Neural cell (in vitro differentiated cells): ENCODE measurements around the gene TSC22D3. TPM values are rescaled to one million over a fixed set of nuclear protein-coding genes. Genes with fewer than 3 reads are reported as not detected.

Experiments used
- H2AFZ ChIP-seq: fragments of 200-600, 300-800 bp; sonication (generic), shearing (Covaris generic); 2 replicates; pipeline ENCODE4 v1.6.0; 2014; ENCODE audit warnings: low read depth, mild to moderate bottlenecking, antibody characterized with exemption, low read length, moderate library complexity
- H3F3A ChIP-seq: fragments of 200-600 bp; shearing (Covaris generic); 2 replicates; pipeline ENCODE4 v1.6.1; 2016; ENCODE audit warnings: mild to moderate bottlenecking, moderate library complexity, mixed read lengths, antibody characterized with exemption, low read length; ENCODE audit not compliant: insufficient read depth, poor library complexity, severe bottlenecking
- H3K27ac ChIP-seq: fragments of 200-600, 300-800 bp; sonication (generic), shearing (Covaris generic); 2 replicates; pipeline ENCODE4 v1.5.1; 2014; ENCODE audit warnings: mild to moderate bottlenecking, low read length, moderate library complexity
- H3K27me3 ChIP-seq: fragments of 300-800, 200-600 bp; sonication (generic), shearing (Covaris generic); 2 replicates; pipeline ENCODE4 v1.6.0; 2014; ENCODE audit warnings: mild to moderate bottlenecking, low read depth, low read length, moderate library complexity; ENCODE audit not compliant: insufficient read depth
- H3K36me3 ChIP-seq: fragments of 300-800, 200-600 bp; sonication (generic), shearing (Covaris generic); 2 replicates; pipeline ENCODE4 v1.5.1; 2014; ENCODE audit warnings: mild to moderate bottlenecking, antibody characterized with exemption, low read length, moderate library complexity; ENCODE audit not compliant: insufficient read depth
- H3K4me2 ChIP-seq: fragments of 300-800, 200-600 bp; sonication (generic), shearing (Covaris generic); 2 replicates; pipeline ENCODE4 v1.6.0; 2014; ENCODE audit warnings: mild to moderate bottlenecking, low read length
- H3K4me3 ChIP-seq: fragments of 300-800, 200-600 bp; sonication (generic), shearing (Covaris generic); 2 replicates; pipeline ENCODE4 v1.5.1; 2014; ENCODE audit warnings: mild to moderate bottlenecking, low read length, moderate library complexity
- H3K79me2 ChIP-seq: fragments of 200-600 bp; shearing (Covaris generic); replicated peaks from 2 replicates; pipeline ENCODE4 v1.6.0; 2014; ENCODE audit warnings: mild to moderate bottlenecking, low read length, moderate library complexity; ENCODE audit not compliant: insufficient read depth
- H3K9ac ChIP-seq: fragments of 300-800, 200-600 bp; sonication (generic), shearing (Covaris generic); 2 replicates; pipeline ENCODE4 v1.6.1; 2016; ENCODE audit warnings: mild to moderate bottlenecking, low read length, mixed read lengths
- H3K9me2 ChIP-seq: fragments of 200-600 bp; shearing (Covaris generic); 2 replicates; pipeline ENCODE4 v1.6.1; 2016; ENCODE audit warnings: mild to moderate bottlenecking, low read length, mixed read lengths; ENCODE audit not compliant: insufficient read depth
- H3K9me3 ChIP-seq: fragments of 200-600, 300-800 bp; sonication (generic), shearing (Covaris generic); 2 replicates; pipeline ENCODE4 v1.6.1; 2016; ENCODE audit warnings: mild to moderate bottlenecking, mixed run types, low read length, moderate library complexity, mixed read lengths
- H4K20me1 ChIP-seq: fragments of 200-600 bp; shearing (Covaris generic); 2 replicates; pipeline ENCODE4 v1.6.1; 2016; ENCODE audit warnings: mild to moderate bottlenecking, mixed run types; ENCODE audit not compliant: insufficient read depth
- EP300 ChIP-seq: fragments of 450-650 bp; conservative IDR thresholded peaks from 2 replicates; pipeline ENCODE4 v1.6.1; 2014; ENCODE audit warnings: antibody characterized with exemption, mild to moderate bottlenecking, moderate library complexity; ENCODE audit not compliant: poor library complexity, severe bottlenecking
- EZH2 ChIP-seq: fragments of 200-600, 300-800 bp; shearing (Covaris generic), sonication (generic); IDR thresholded peaks from 2 replicates; pipeline ENCODE4 v1.6.1; 2014; ENCODE audit warnings: antibody characterized with exemption, low read length, borderline replicate concordance, mild to moderate bottlenecking; ENCODE audit not compliant: insufficient read depth, poor library complexity, severe bottlenecking
- MXI1 ChIP-seq: fragments of 450-650 bp; conservative IDR thresholded peaks from 2 replicates; pipeline ENCODE4 v1.6.1; 2014; ENCODE audit warnings: antibody characterized with exemption, mild to moderate bottlenecking; ENCODE audit not compliant: poor library complexity, severe bottlenecking
- POLR2AphosphoS5 ChIP-seq: IDR thresholded peaks from 2 replicates; pipeline ENCODE4 v1.6.1; 2012
- RAD21 ChIP-seq: fragments of 450-650 bp; conservative IDR thresholded peaks from 2 replicates; pipeline ENCODE4 v1.6.1; 2014; ENCODE audit warnings: antibody characterized with exemption, mild to moderate bottlenecking, moderate library complexity
- SMC3 ChIP-seq: fragments of 450-650 bp; conservative IDR thresholded peaks from 2 replicates; pipeline ENCODE4 v1.6.1; 2014; ENCODE audit warnings: antibody characterized with exemption, mild to moderate bottlenecking, moderate library complexity; ENCODE audit not compliant: poor library complexity
- TAF1 ChIP-seq: IDR thresholded peaks from 2 replicates; pipeline ENCODE4 v1.6.1; 2012; ENCODE audit warnings: low read depth
- polyA minus RNA-seq: library from RNA; depleted of rRNA, polyadenylated mRNA; stranded (reverse); fragments of >200 nt; gene quantifications from 2 replicates; pipeline ENCODE4 v1.2.3, GENCODE V29; 2014
- polyA plus RNA-seq: library from polyadenylated mRNA; depleted of rRNA; stranded (reverse); fragments of >200 nt; gene quantifications from 2 replicates; pipeline ENCODE4 v1.2.3, GENCODE V29; 2014
- TF ChIP-seq, protein P1 (sequence below): fragments of 450-650 bp; IDR thresholded peaks from 2 replicates; pipeline ENCODE4 v1.5.1; 2014; ENCODE audit warnings: antibody characterized with exemption, mild to moderate bottlenecking, moderate library complexity; ENCODE audit not compliant: poor library complexity, severe bottlenecking
- TF ChIP-seq, protein P2 (sequence below): IDR thresholded peaks from 2 replicates; pipeline ENCODE4 v1.6.1; 2012; ENCODE audit warnings: borderline replicate concordance

Gene TSC22D3
- 96.8 and 115 TPM in 2 replicates for polyA plus RNA-seq
- polyA minus RNA-seq = 49.7 and 53.1 TPM in 2 replicates

DNA sequence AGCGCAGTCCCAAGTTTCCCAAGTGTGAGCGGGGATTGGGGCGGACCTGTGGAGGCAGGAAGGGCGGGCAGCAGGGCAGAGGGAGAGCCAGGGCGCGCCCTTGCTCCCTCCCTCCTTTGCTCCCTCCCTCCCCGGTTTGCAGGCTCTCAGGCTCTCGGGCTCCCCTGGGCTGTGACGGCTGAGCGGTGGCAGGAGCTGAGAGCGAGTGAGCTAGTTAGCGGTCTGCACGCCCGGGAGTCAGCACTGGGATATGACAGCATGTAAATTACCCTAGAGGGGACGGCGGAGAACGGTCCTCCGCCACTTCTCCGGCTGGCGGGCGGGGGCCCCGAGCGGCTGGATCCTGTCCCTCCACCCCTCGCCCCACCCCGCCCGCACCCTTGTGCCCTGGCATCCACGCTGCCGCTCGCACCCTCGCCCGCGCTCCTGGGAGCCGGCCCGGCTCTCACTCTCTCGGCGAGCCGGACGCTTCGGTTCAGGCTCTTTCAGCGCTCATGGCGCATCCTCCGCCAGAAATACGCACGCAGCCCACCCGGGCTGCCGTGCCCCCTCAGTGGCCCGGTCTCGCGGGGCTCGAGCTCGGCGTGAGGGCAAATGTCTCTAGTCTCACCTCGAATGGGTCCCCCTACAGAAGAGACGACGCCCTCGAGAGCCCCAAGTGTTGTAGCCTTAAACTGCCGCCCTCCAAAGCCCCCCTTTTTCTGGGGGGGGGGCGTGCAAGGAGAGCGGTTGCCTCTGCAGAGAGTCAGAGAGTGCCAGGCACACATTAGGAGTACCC, at the start of gene TSC22D3:
TSC22D3 (minus strand) TSS at position 54 of the 778 bp plus-strand sequence. CDS start 368 bp downstream, outside the sequence.
- Histone ChIP-seq H4K20me1 (no peaks in the 10 kb centered on the region), H2AFZ (no peak within 1 kb of the TSS), H3K27me3 (peaks cover 20% of the 10 kb centered on the region), H3K9me2 (no peaks in the 10 kb centered on the region), H3K27ac (no peak within 1 kb of the TSS), H3K4me2 (no peak within 1 kb of the TSS), H3K36me3 (no peaks in the 10 kb centered on the region), H3K9me3 (no peaks in the 10 kb centered on the region), H3K9ac (no peak within 1 kb of the TSS), H3F3A (no peaks in the 10 kb centered on the region), H3K4me3 (peak within 1 kb of the TSS; percentile 68), H3K79me2 (no peaks in the 10 kb centered on the region)
- TF ChIP-seq EZH2 (no peak), SMC3 (no peak)
- TF ChIP-seq, protein P1, sequence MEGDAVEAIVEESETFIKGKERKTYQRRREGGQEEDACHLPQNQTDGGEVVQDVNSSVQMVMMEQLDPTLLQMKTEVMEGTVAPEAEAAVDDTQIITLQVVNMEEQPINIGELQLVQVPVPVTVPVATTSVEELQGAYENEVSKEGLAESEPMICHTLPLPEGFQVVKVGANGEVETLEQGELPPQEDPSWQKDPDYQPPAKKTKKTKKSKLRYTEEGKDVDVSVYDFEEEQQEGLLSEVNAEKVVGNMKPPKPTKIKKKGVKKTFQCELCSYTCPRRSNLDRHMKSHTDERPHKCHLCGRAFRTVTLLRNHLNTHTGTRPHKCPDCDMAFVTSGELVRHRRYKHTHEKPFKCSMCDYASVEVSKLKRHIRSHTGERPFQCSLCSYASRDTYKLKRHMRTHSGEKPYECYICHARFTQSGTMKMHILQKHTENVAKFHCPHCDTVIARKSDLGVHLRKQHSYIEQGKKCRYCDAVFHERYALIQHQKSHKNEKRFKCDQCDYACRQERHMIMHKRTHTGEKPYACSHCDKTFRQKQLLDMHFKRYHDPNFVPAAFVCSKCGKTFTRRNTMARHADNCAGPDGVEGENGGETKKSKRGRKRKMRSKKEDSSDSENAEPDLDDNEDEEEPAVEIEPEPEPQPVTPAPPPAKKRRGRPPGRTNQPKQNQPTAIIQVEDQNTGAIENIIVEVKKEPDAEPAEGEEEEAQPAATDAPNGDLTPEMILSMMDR = no peak

DNA sequence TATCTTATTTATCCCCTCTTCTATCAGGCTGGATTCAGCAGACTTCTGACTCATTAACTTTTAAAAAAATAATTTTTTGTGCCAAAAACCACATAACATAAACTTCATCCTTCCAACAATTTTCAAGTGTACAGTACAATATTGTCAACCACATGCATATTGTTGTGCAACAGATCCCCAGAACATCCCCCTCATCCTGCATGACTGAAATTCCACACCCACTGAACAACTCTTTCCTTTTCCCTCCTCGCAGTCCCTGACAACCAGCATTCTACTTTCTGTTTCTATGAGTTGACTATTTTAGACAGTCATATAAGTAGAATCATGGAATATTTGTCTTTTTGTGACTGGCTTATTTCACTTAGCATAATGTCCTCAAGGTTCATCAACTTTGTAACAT, 47.9 kb upstream of the TSC22D3 start:
- H3K4me2 ChIP-seq = no peak overlapping the region

DNA sequence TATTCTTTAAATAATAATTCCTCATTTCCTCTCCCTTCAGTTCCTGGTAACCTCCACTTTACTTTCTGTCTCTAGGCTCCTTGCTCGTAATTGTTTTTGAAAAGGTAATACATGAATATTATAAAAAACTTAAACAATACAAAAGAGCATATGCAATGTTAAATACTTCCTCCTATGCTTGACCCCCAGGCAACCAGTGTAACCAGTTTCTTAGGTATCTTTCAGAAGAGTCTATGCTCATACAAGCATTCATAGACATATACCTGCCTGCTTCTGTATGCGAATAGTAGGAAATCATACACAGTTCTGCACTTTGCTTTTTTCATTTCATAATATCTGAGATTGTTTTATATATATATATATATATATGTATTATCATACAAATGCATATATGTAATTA, 47.5 kb upstream of the TSC22D3 start:
- H3K27me3 ChIP-seq = no peaks in the 10 kb centered on the region

More for the DNA sequence above, 47.9 kb upstream of the TSC22D3 start:
- no peak overlapping the region for H2AFZ ChIP-seq
- H3K9ac ChIP-seq = no peak overlapping the region
- no peak overlapping the region for H3K27ac ChIP-seq
- TF ChIP-seq SMC3 (no peak), EP300 (no peak), TAF1 (no peak), POLR2AphosphoS5 (no peak)
- H3K79me2 ChIP-seq = no peaks in the 10 kb centered on the region
- H3K9me2 ChIP-seq = no peaks in the 10 kb centered on the region
- no peak overlapping the region for H3K4me3 ChIP-seq
- no peaks in the 10 kb centered on the region for H3K9me3 ChIP-seq
- H3F3A ChIP-seq = no peaks in the 10 kb centered on the region
- no peaks in the 10 kb centered on the region for H3K27me3 ChIP-seq
- H4K20me1 ChIP-seq = no peaks in the 10 kb centered on the region
- no peaks in the 10 kb centered on the region for H3K36me3 ChIP-seq

More for the DNA sequence above, 47.5 kb upstream of the TSC22D3 start:
- H3K4me2 ChIP-seq = no peak overlapping the region
- H2AFZ ChIP-seq = no peak overlapping the region
- no peak overlapping the region for H3K27ac ChIP-seq
- no peaks in the 10 kb centered on the region for H3K36me3 ChIP-seq
- H3K9me3 ChIP-seq = no peaks in the 10 kb centered on the region
- no peaks in the 10 kb centered on the region for H3K9me2 ChIP-seq
- no peaks in the 10 kb centered on the region for H3F3A ChIP-seq
- no peaks in the 10 kb centered on the region for H4K20me1 ChIP-seq
- H3K9ac ChIP-seq = no peak overlapping the region
- TF ChIP-seq, protein P1 = no peak
- TF ChIP-seq RAD21 (no peak), EP300 (no peak), MXI1 (no peak), TAF1 (no peak), EZH2 (no peak), POLR2AphosphoS5 (no peak), SMC3 (no peak)
- TF ChIP-seq, protein P2, sequence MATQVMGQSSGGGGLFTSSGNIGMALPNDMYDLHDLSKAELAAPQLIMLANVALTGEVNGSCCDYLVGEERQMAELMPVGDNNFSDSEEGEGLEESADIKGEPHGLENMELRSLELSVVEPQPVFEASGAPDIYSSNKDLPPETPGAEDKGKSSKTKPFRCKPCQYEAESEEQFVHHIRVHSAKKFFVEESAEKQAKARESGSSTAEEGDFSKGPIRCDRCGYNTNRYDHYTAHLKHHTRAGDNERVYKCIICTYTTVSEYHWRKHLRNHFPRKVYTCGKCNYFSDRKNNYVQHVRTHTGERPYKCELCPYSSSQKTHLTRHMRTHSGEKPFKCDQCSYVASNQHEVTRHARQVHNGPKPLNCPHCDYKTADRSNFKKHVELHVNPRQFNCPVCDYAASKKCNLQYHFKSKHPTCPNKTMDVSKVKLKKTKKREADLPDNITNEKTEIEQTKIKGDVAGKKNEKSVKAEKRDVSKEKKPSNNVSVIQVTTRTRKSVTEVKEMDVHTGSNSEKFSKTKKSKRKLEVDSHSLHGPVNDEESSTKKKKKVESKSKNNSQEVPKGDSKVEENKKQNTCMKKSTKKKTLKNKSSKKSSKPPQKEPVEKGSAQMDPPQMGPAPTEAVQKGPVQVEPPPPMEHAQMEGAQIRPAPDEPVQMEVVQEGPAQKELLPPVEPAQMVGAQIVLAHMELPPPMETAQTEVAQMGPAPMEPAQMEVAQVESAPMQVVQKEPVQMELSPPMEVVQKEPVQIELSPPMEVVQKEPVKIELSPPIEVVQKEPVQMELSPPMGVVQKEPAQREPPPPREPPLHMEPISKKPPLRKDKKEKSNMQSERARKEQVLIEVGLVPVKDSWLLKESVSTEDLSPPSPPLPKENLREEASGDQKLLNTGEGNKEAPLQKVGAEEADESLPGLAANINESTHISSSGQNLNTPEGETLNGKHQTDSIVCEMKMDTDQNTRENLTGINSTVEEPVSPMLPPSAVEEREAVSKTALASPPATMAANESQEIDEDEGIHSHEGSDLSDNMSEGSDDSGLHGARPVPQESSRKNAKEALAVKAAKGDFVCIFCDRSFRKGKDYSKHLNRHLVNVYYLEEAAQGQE = no peak
- no peak overlapping the region for H3K4me3 ChIP-seq
- H3K79me2 ChIP-seq = no peaks in the 10 kb centered on the region
